Ascending aorta (tissue), 2 donors: Measurements from ENCODE around the gene MEMO1. TPM values are rescaled to one million over a fixed set of nuclear protein-coding genes. Genes with fewer than 3 reads are reported as not detected.

ENCODE experiments used
- DNase-seq, 2 donors: peaks; one replicate each; pipeline ENCODE4 v3.0.0-alpha.2; 2019; ENCODE audit warnings: low spot score in 2 of 2
- H3K27ac ChIP-seq, 2 donors: fragments of 200-600 bp; sonication (generic); one replicate each; pipeline ENCODE4 v1.5.1; 2016 to 2017; ENCODE audit warnings: mild to moderate bottlenecking in 1 of 2
- H3K27me3 ChIP-seq: fragments of 200-600 bp; sonication (generic); one replicate; pipeline ENCODE4 v1.5.1; 2017
- H3K36me3 ChIP-seq, 2 donors: fragments of 200-600 bp; sonication (generic); one replicate each; pipeline ENCODE4 v1.5.1; 2016
- H3K4me1 ChIP-seq, 2 donors: fragments of 200-600 bp; sonication (generic); one replicate each; pipeline ENCODE4 v1.5.1; 2016 to 2017; ENCODE audit warnings: mild to moderate bottlenecking in 1 of 2
- H3K4me3 ChIP-seq, 2 donors: fragments of 200-600 bp; sonication (generic); one replicate each; pipeline ENCODE4 v1.5.1; 2016 to 2017; ENCODE audit warnings: mild to moderate bottlenecking in 1 of 2
- H3K9me3 ChIP-seq, 2 donors: fragments of 200-600 bp; sonication (generic); one replicate each; pipeline ENCODE4 v1.5.1; 2016
- intact Hi-C: fragments of 100-400 bp; cut with DNase I; formaldehyde crosslinking; loops from one replicate; pipeline ENCODE4 v1.15.1; 2023
- total RNA-seq: library from RNA; depleted of rRNA; stranded (reverse); fragments of >200 nt; gene quantifications from one replicate; pipeline ENCODE4 v1.1.0, GENCODE V29; 2016
- TF ChIP-seq, protein P1 (sequence below), 3 experiments: fragments of 200-600 bp in 2 of 3; fragments of 450-650 bp in 1 of 3; sonication (generic) in 2 of 3; IDR thresholded peaks; one replicate each; pipeline ENCODE4 v1.5.1; 2016 to 2019; ENCODE audit warnings: antibody characterized with exemption in 3 of 3, mild to moderate bottlenecking in 1 of 3, moderate library complexity in 1 of 3

MEMO1 gene
- total RNA-seq, 1 donor from 2014 or later: 4.6 TPM

DNA sequence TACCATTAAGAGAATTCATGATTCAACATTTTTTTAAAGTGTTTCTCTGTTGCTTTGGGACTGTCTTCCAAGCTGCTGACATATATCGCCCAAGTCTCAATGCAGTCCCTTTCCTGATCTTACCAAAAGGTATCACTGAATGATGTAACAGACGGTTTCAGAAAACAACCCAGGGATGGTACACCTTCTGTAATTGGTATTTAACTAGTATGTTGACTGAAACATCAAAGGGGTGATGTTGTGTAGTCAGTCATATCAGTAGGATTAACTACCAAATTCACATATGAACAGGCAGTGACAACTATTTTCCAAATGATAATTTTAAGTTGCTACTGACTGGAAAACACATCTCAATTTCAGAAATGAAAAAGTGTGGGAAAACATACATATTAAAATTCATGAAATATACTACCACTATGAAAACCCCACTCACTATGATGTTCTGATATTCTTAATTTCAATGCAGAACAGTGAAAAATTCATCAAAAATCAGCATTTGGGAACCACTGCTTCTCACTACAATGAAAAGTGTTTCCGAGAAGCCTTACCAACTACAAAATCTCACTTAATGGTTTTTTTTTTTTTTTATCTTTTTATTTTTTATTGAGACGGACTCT lies 59.8 kb downstream of the MEMO1 start:
- TF ChIP-seq, protein P1, sequence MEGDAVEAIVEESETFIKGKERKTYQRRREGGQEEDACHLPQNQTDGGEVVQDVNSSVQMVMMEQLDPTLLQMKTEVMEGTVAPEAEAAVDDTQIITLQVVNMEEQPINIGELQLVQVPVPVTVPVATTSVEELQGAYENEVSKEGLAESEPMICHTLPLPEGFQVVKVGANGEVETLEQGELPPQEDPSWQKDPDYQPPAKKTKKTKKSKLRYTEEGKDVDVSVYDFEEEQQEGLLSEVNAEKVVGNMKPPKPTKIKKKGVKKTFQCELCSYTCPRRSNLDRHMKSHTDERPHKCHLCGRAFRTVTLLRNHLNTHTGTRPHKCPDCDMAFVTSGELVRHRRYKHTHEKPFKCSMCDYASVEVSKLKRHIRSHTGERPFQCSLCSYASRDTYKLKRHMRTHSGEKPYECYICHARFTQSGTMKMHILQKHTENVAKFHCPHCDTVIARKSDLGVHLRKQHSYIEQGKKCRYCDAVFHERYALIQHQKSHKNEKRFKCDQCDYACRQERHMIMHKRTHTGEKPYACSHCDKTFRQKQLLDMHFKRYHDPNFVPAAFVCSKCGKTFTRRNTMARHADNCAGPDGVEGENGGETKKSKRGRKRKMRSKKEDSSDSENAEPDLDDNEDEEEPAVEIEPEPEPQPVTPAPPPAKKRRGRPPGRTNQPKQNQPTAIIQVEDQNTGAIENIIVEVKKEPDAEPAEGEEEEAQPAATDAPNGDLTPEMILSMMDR (IDR thresholded peaks at IDR 0.05): no peak
- Histone ChIP-seq H3K4me3 (no peak overlapping the region), H3K4me1 (no peaks in the 10 kb centered on the region), H3K36me3 (no peaks in the 10 kb centered on the region), H3K27ac (no peak overlapping the region), H3K9me3 (no peaks in the 10 kb centered on the region), H3K27me3 (no peaks in the 10 kb centered on the region)
- intact Hi-C loops: no loop called here
- no peak for DNase-seq

DNA sequence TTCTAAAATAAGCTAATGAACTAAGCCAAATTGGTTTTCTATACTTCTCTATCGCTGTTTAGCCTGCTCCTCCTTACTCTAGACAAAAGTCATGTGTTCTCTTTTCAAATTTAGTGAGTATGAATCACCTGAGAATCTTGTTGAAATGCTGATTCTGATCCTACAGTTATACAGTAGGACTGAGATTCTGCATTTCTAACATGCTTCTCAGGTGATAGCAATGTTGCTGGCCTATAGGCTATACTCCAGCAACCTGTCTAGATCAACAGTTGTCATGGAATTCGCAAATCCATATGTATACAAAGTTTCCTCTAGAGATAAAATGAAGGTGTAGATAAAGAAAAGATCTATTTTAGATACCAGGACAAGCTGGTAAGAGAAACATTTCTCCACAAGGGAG lies 62.9 kb downstream of the MEMO1 start:
- no peak for DNase-seq
- Histone ChIP-seq H3K36me3 (peaks cover 4 to 5% of the 10 kb centered on the region in 2 donors), H3K9me3 (no peaks in the 10 kb centered on the region), H3K27ac (no peak overlapping the region), H3K4me1 (no peaks in the 10 kb centered on the region), H3K4me3 (no peak overlapping the region), H3K27me3 (no peaks in the 10 kb centered on the region)
- TF ChIP-seq, protein P1 (IDR thresholded peaks at IDR 0.05): no peak
- intact Hi-C loops: no loop called here

DNA sequence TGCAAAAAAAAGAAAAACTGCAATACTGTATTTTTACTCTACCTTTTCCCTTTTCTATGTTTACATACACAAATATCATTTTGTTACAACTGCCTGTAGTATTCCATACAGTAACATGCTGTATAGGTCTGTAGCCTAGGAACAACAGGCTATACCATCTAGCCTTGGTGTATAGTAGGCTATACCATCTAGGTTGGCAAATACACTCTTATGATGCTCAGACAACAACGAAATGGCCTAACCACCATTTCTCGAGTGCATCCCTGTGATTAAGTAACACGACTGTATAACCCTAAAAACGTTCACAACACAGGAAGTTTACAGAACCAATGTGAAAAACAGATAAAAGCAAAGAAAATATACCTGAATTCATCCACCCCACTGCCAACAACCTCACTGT lies 64.0 kb downstream of the MEMO1 start:
- TF ChIP-seq, protein P1 (IDR thresholded peaks at IDR 0.05): no peak
- H3K27me3 ChIP-seq: no peaks in the 10 kb centered on the region
- peaks cover 9 to 11% of the 10 kb centered on the region in 2 donors for H3K36me3 ChIP-seq
- H3K27ac ChIP-seq: no peak overlapping the region
- intact Hi-C loops: no loop called here
- no peak overlapping the region for H3K4me3 ChIP-seq
- H3K4me1 ChIP-seq: no peaks in the 10 kb centered on the region
- H3K9me3 ChIP-seq: no peaks in the 10 kb centered on the region
- no peak for DNase-seq

DNA sequence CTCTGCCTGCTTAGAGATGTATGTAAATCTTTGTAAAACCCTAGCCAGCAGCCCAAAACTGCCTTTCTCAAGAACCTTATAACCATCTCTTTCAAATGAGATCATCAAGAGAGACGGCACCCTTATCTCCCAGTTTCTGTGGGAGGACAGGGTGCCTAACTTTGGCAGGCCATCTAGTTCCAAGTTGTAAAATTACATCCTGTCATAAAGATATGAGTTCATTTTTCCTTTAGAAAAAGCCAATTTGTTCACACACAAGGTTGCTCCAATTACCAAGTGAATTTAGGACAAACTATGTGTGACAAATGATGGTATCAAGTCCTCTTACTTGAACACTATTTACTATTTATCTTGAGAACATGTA lies 65.3 kb downstream of the MEMO1 start:
- TF ChIP-seq, protein P1 (IDR thresholded peaks at IDR 0.05): no peak
- no peak overlapping the region for H3K27ac ChIP-seq
- peaks cover 9 to 11% of the 10 kb centered on the region in 2 donors for H3K36me3 ChIP-seq
- H3K4me3 ChIP-seq: no peak overlapping the region
- no peaks in the 10 kb centered on the region for H3K9me3 ChIP-seq
- no peak for DNase-seq
- H3K4me1 ChIP-seq: no peaks in the 10 kb centered on the region
- no peaks in the 10 kb centered on the region for H3K27me3 ChIP-seq
- intact Hi-C loops: no loop called here

DNA sequence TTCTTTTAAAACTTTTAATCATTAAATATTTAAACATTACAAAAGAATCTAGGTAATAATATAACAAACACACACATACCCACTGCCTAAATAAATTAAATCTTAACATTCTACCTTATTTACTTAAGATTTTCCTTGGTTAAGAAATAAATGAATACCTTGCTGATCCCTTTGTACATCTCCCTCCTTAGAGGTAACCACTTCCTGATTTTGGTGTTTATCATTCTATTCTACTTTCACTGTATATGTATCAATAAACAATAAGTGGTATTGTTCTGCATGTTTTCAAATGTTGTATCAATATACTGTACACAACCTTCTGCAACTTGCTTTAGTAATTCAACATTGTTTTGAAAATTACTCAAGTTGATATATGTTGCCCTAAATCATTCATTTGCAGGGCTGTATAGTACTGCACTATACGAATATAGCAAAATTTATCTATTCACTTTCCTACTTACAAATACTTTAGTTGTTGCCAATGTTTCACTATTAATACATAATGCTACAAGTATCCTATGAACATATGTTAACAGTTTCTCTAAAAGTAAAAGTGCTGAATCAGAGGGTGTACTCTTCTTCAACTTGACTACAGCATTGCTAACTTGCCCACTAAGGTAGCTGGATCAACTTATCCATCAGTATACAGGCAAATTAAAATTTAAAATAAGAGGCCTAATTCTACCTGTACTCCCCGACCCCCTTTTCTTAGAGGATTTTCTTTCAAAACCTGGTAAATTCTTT lies 65.8 kb downstream of the MEMO1 start:
- Histone ChIP-seq H3K27ac (no peak overlapping the region), H3K9me3 (no peaks in the 10 kb centered on the region), H3K4me3 (no peak overlapping the region), H3K36me3 (peaks cover 9 to 11% of the 10 kb centered on the region in 2 donors), H3K27me3 (no peaks in the 10 kb centered on the region), H3K4me1 (no peaks in the 10 kb centered on the region)
- no peak for DNase-seq
- TF ChIP-seq, protein P1 (IDR thresholded peaks at IDR 0.05): no peak
- intact Hi-C loops: no loop called here
